Endothelial cell of umbilical vein (primary cell): ENCODE results near the gene FAM209B. TPM values are rescaled to one million over a fixed set of nuclear protein-coding genes. Genes with fewer than 3 reads are reported as not detected.

Source experiments
- BruUV-seq: library from RNA; stranded (reverse); fragments of 400-500 nt; replicated peaks from 2 replicates; lab custom pipeline; 2021; lab: Mats Ljungman, UMichigan
- CTCF ChIA-PET: fragments of 300-600, 350-600 bp; sonication (Branson Sonifier 250); formaldehyde crosslinking; loops from one replicate; lab custom pipeline; 2021; ENCODE audit warnings: antibody characterized with exemption, inconsistent platforms; lab: Charles Lee
- POLR2A ChIA-PET: fragments of 300-600, 350-600 bp; sonication (Branson Sonifier 250); formaldehyde crosslinking; loops from one replicate; lab custom pipeline; 2021; ENCODE audit warnings: antibody characterized with exemption, inconsistent platforms; lab: Charles Lee
- DNase-seq: peaks from one replicate; pipeline ENCODE4 v3.0.0-alpha.2; 2011; ENCODE audit warnings: low read depth, low spot score
- FAIRE-seq: peaks from 2 replicates; lab custom pipeline; 2011; peaks lifted over from hg19 to GRCh38; lab: Jason Lieb, UNC
- H2AFZ ChIP-seq: 2 replicates; pipeline ENCODE4 v1.6.0; 2012; ENCODE audit warnings: low read depth, low read length, control low read depth, inconsistent platforms
- H3K27ac ChIP-seq: 2 replicates; pipeline ENCODE4 v1.5.1; 2011; ENCODE audit warnings: low read depth, mild to moderate bottlenecking, control low read depth, low read length, moderate library complexity; ENCODE audit not compliant: insufficient read depth
- H3K27me3 ChIP-seq, 2 experiments: 2 replicates each; pipeline versions ENCODE4 v1.6.0 to v1.6.1; 2011; ENCODE audit warnings: low read length in 2 of 2, mixed read lengths in 1 of 2; ENCODE audit not compliant: control insufficient read depth in 2 of 2, insufficient read depth in 2 of 2
- H3K36me3 ChIP-seq, 2 experiments: 2 replicates in 1 of 2; 3 replicates in 1 of 2; pipeline ENCODE4 v1.5.1; 2011; ENCODE audit warnings: low read length in 2 of 2, mild to moderate bottlenecking in 1 of 2, moderate library complexity in 1 of 2; ENCODE audit not compliant: control insufficient read depth in 2 of 2, insufficient read depth in 2 of 2; ENCODE audit errors: extremely low read depth in 1 of 2
- H3K4me1 ChIP-seq: 3 replicates; pipeline ENCODE4 v1.5.1; 2011; ENCODE audit warnings: mild to moderate bottlenecking, low read length; ENCODE audit not compliant: control insufficient read depth, insufficient read depth; ENCODE audit errors: extremely low read depth
- H3K4me2 ChIP-seq: 2 replicates; pipeline ENCODE4 v1.6.1; 2011; ENCODE audit warnings: low read length, control low read depth, mixed read lengths; ENCODE audit not compliant: insufficient read depth
- H3K4me3 ChIP-seq, 3 experiments: fragments of 200-600 bp in 1 of 3; sonication (generic), shearing (Covaris generic) in 1 of 3; replicated peaks in 1 of 3; 2 replicates each; pipeline ENCODE4 v1.5.1; 2011 to 2016; ENCODE audit warnings: control low read depth in 3 of 3, low read length in 3 of 3, mild to moderate bottlenecking in 2 of 3, inconsistent platforms in 1 of 3, low read depth in 1 of 3, moderate library complexity in 1 of 3; ENCODE audit not compliant: insufficient read depth in 1 of 3
- H3K79me2 ChIP-seq: 2 replicates; pipeline ENCODE4 v1.6.0; 2012; ENCODE audit warnings: low read length, inconsistent platforms; ENCODE audit not compliant: control insufficient read depth, insufficient read depth
- H3K9ac ChIP-seq: replicated peaks from 2 replicates; pipeline ENCODE3; 2011; ENCODE audit warnings: low read length, control low read depth; ENCODE audit not compliant: insufficient read depth; ENCODE audit errors: extremely low read depth
- H3K9me1 ChIP-seq: replicated peaks from 3 replicates; pipeline ENCODE4 v1.6.0; 2011; ENCODE audit warnings: mild to moderate bottlenecking, low read length; ENCODE audit not compliant: control insufficient read depth, insufficient read depth; ENCODE audit errors: extremely low read depth
- H3K9me3 ChIP-seq: replicated peaks from 2 replicates; pipeline ENCODE4 v1.5.1; 2012; ENCODE audit warnings: low read length, inconsistent platforms; ENCODE audit not compliant: control insufficient read depth, insufficient read depth
- H4K20me1 ChIP-seq: replicated peaks from 2 replicates; pipeline ENCODE3; 2011; ENCODE audit warnings: mild to moderate bottlenecking, low read length; ENCODE audit not compliant: control insufficient read depth, insufficient read depth; ENCODE audit errors: extremely low read depth
- EZH2 ChIP-seq: IDR thresholded peaks from 2 replicates; pipeline ENCODE4 v1.6.1; 2012; ENCODE audit warnings: borderline replicate concordance, low read depth, mild to moderate bottlenecking, moderate library complexity, low read length, inconsistent platforms; ENCODE audit not compliant: severe bottlenecking
- FOS ChIP-seq: IDR thresholded peaks from 2 replicates; pipeline ENCODE4 v1.6.1; 2011; ENCODE audit warnings: mild to moderate bottlenecking, low read length, moderate library complexity, borderline replicate concordance; ENCODE audit not compliant: insufficient read depth
- GATA2 ChIP-seq: IDR thresholded peaks from 2 replicates; pipeline ENCODE4 v1.7.0; 2011; ENCODE audit warnings: low read depth, mild to moderate bottlenecking, moderate library complexity, mixed read lengths, low read length; ENCODE audit not compliant: insufficient read length, insufficient read depth
- JUN ChIP-seq: IDR thresholded peaks from 2 replicates; pipeline ENCODE4 v1.6.1; 2011; ENCODE audit warnings: borderline replicate concordance, low read depth; ENCODE audit not compliant: insufficient read length, insufficient read depth
- MAX ChIP-seq: IDR thresholded peaks from 2 replicates; pipeline ENCODE4 v1.6.1; 2011; ENCODE audit not compliant: insufficient read depth, insufficient read length
- MYC ChIP-seq: IDR thresholded peaks from one replicate; pipeline ENCODE4 v1.6.1; 2011; ENCODE audit warnings: mild to moderate bottlenecking, low read depth, low read length
- POLR2A ChIP-seq: IDR thresholded peaks from 2 replicates; pipeline ENCODE4 v1.6.1; 2012; ENCODE audit warnings: low read depth, mild to moderate bottlenecking, control low read depth, low read length
- POLR2AphosphoS5 ChIP-seq: IDR thresholded peaks from 2 replicates; pipeline ENCODE4 v1.6.1; 2012; ENCODE audit warnings: low read depth, mild to moderate bottlenecking, control low read depth, low read length, moderate library complexity; ENCODE audit not compliant: insufficient read depth
- dilution Hi-C: fragments of 300-500 bp; cut with MboI; formaldehyde crosslinking; loops from one replicate; pipeline ENCODE4 v1.15.0; 2019; ENCODE audit warnings: low sequenced_read_pairs; ENCODE audit not compliant: extremely low pct_ligation_motif_present
- intact Hi-C: fragments of 100-400 bp; cut with micrococcal nuclease; formaldehyde crosslinking; loops from one replicate; pipeline ENCODE4 v1.10.0; 2022
- polyA plus RNA-seq, 4 experiments: library from polyadenylated mRNA; depleted of rRNA in 3 of 4; stranded (reverse) in 3 of 4; unstranded in 1 of 4; fragments of >200 nt; gene quantifications; 2 replicates each; pipeline versions ENCODE4 v1.2.1 to v1.2.3, GENCODE V29; 2011 to 2012; ENCODE audit warnings: missing spikeins in 1 of 4
- total RNA-seq: library from RNA; stranded (reverse); gene quantifications from 2 replicates; pipeline ENCODE4 v1.2.3, GENCODE V29; 2021
- TF ChIP-seq, protein P1 (sequence below), 2 donors: IDR thresholded peaks; 1 replicate in 1 of 2; 2 replicates in 1 of 2; pipeline ENCODE4 v1.5.1; 2011; ENCODE audit warnings: low read length in 2 of 2, mild to moderate bottlenecking in 2 of 2, moderate library complexity in 2 of 2, control low read depth in 1 of 2, inconsistent platforms in 1 of 2, low read depth in 1 of 2; ENCODE audit not compliant: insufficient read depth in 1 of 2; ENCODE audit errors: extremely low read depth in 1 of 2

FAM209B gene
- total and polyA plus RNA-seq, 2 donors (not counting 3 experiments of a cell fraction or from before 2014, with no cell fraction given): 0.22 TPM; not detected in 1

- Histone ChIP-seq H3K36me3 (peaks cover 6 to 18% of the 10 kb centered on the region in 2 experiments), H3K9me3 (no peaks in the 10 kb centered on the region), H3K27ac (no peak overlapping the region), H3K4me3 (no peak overlapping the region), H3K4me1 (no peaks in the 10 kb centered on the region), H2AFZ (no peak overlapping the region), H3K9ac (no peak overlapping the region), H4K20me1 (no peaks in the 10 kb centered on the region), H3K79me2 (peaks cover 2% of the 10 kb centered on the region), H3K27me3 (no peaks in the 10 kb centered on the region), H3K4me2 (no peak overlapping the region), H3K9me1 (no peaks in the 10 kb centered on the region)
- intact Hi-C loops: no loop called here
- TF ChIP-seq FOS (no peak), MAX (no peak), JUN (no peak), POLR2A (no peak), POLR2AphosphoS5 (no peak), GATA2 (no peak), MYC (no peak), EZH2 (no peak)
- TF ChIP-seq, protein P1, sequence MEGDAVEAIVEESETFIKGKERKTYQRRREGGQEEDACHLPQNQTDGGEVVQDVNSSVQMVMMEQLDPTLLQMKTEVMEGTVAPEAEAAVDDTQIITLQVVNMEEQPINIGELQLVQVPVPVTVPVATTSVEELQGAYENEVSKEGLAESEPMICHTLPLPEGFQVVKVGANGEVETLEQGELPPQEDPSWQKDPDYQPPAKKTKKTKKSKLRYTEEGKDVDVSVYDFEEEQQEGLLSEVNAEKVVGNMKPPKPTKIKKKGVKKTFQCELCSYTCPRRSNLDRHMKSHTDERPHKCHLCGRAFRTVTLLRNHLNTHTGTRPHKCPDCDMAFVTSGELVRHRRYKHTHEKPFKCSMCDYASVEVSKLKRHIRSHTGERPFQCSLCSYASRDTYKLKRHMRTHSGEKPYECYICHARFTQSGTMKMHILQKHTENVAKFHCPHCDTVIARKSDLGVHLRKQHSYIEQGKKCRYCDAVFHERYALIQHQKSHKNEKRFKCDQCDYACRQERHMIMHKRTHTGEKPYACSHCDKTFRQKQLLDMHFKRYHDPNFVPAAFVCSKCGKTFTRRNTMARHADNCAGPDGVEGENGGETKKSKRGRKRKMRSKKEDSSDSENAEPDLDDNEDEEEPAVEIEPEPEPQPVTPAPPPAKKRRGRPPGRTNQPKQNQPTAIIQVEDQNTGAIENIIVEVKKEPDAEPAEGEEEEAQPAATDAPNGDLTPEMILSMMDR (IDR thresholded peaks at IDR 0.05; ENCODE audit: extremely low read depth in 1 of 2, insufficient read depth in 1 of 2, low read depth in 1 of 2, low read length in 2 of 2): no peak
- no peak for DNase-seq
- dilution Hi-C loops: no loop called here
- BruUV-seq: no TSS peak
- POLR2A ChIA-PET: no interaction called here
- CTCF ChIA-PET: no interaction called here
- no peak for FAIRE-seq
These were observed 44.5 kb upstream of the FAM209B start for GRCh38 chr20:56488566-56488965.
